A673 (cell line): ENCODE measurements around the gene KRTCAP3. TPM values are rescaled to one million over a fixed set of nuclear protein-coding genes. Genes with fewer than 3 reads are reported as not detected.

Experiments
- BruUV-seq: library from RNA; stranded (reverse); fragments of 400-500 nt; replicated peaks from 2 replicates; lab custom pipeline; 2021; lab: Mats Ljungman, UMichigan
- CTCF ChIA-PET: fragments of 300-600 bp; sonication (Branson Sonifier 250); formaldehyde crosslinking; loops from one replicate; lab custom pipeline; 2022; ENCODE audit warnings: antibody characterized with exemption; lab: Charles Lee
- POLR2A ChIA-PET: fragments of 300-600 bp; sonication (Branson Sonifier 250); formaldehyde crosslinking; loops from one replicate; lab custom pipeline; 2022; ENCODE audit warnings: antibody characterized with exemption; ENCODE audit not compliant: low non-redundant PET; lab: Charles Lee
- DNase-seq: peaks from one replicate; pipeline ENCODE4 v3.0.0-alpha.2; 2015; ENCODE audit warnings: low spot score
- H3K27ac ChIP-seq: fragments of 200-600 bp; sonication (generic); 2 replicates; pipeline ENCODE4 v1.5.1; 2016; ENCODE audit warnings: mixed run types, low read depth, mild to moderate bottlenecking, mixed read lengths, antibody characterized with exemption, low read length; ENCODE audit not compliant: poor library complexity, severe bottlenecking
- H3K27me3 ChIP-seq: fragments of 200-600 bp; sonication (generic); replicated peaks from 2 replicates; pipeline ENCODE4 v1.6.1; 2017; ENCODE audit warnings: mixed run types, low read depth, mild to moderate bottlenecking, mixed read lengths, antibody characterized with exemption, low read length; ENCODE audit not compliant: insufficient read depth, poor library complexity
- H3K36me3 ChIP-seq: fragments of 200-600 bp; sonication (generic); 2 replicates; pipeline ENCODE4 v1.6.1; 2016; ENCODE audit warnings: mixed run types, mild to moderate bottlenecking, mixed read lengths, antibody characterized with exemption, low read length; ENCODE audit not compliant: insufficient read depth, poor library complexity, severe bottlenecking
- H3K4me1 ChIP-seq: fragments of 200-600 bp; sonication (generic); 2 replicates; pipeline ENCODE4 v1.6.1; 2017; ENCODE audit warnings: mixed run types, mild to moderate bottlenecking, mixed read lengths, antibody characterized with exemption, low read length; ENCODE audit not compliant: insufficient read depth, poor library complexity, severe bottlenecking
- H3K4me3 ChIP-seq: fragments of 200-600 bp; sonication (generic); 2 replicates; pipeline ENCODE4 v1.5.1; 2016; ENCODE audit warnings: low read depth, mixed run types, mild to moderate bottlenecking, mixed read lengths, low read length; ENCODE audit not compliant: poor library complexity, severe bottlenecking
- H3K9me3 ChIP-seq: fragments of 200-600 bp; sonication (generic); 2 replicates; pipeline ENCODE4 v1.6.1; 2016; ENCODE audit warnings: mixed run types, low read depth, mild to moderate bottlenecking, mixed read lengths, antibody characterized with exemption, low read length; ENCODE audit not compliant: poor library complexity, severe bottlenecking
- CTCF ChIP-seq: fragments of 300-800, 200-600 bp; sonication (generic); conservative IDR thresholded peaks from 2 replicates; pipeline ENCODE4 v1.5.1; 2017; ENCODE audit warnings: low read depth, mild to moderate bottlenecking, antibody characterized with exemption, low read length, moderate library complexity, mixed read lengths
- EZH2 ChIP-seq: fragments of 200-600 bp; sonication (generic); IDR thresholded peaks from 2 replicates; pipeline ENCODE4 v1.6.1; 2017; ENCODE audit warnings: borderline replicate concordance, low read depth, mild to moderate bottlenecking, mixed read lengths, antibody characterized with exemption, low read length; ENCODE audit not compliant: poor library complexity, severe bottlenecking
- intact Hi-C: fragments of 100-400 bp; cut with micrococcal nuclease; formaldehyde crosslinking; loops from one replicate; pipeline ENCODE4 v1.10.0; 2022; ENCODE audit not compliant: unreplicated experiment
- total RNA-seq: library from RNA; stranded (reverse); gene quantifications from 2 replicates; pipeline ENCODE4 v1.2.3, GENCODE V29; 2021

The KRTCAP3 gene
- total RNA-seq, 1 experiment from 2014 or later = 3.4 TPM

- POLR2A ChIA-PET = interaction anchor here (0.6 kb wide), 1 partner anchor 18 kb away, joined by 4 read pairs; the partner anchor contains the start of gene PPM1G
- Histone ChIP-seq H3K27me3 (no peaks in the 10 kb centered on the region), H3K27ac (peak overlapping the region; percentile 85), H3K4me1 (peaks cover 8% of the 10 kb centered on the region), H3K4me3 (peak overlapping the region; percentile 64), H3K36me3 (peaks cover under 1% of the 10 kb centered on the region), H3K9me3 (no peaks in the 10 kb centered on the region)
- intact Hi-C loops = loop anchor here (2.0 kb wide), 1 partner anchor 61 kb away; the partner anchor contains the start of gene IFT172
- DNase-seq = no peak
- TSS peak; percentile 94 for BruUV-seq
- CTCF ChIA-PET = interaction anchor here (0.6 to 1.9 kb wide), 2 partner anchors 19 to 23 kb away, joined by 4 to 5 read pairs; partner anchors contain the start of gene PPM1G
- TF ChIP-seq CTCF (no peak), EZH2 (no peak)
Measured at GRCh38 chr2:27427863-27428212, 14.3 kb upstream of the KRTCAP3 start.

- intact Hi-C loops = loop anchor here (2.0 kb wide), 1 partner anchor 60 kb away; the partner anchor contains the start of gene IFT172
- Histone ChIP-seq H3K27me3 (no peaks in the 10 kb centered on the region), H3K4me1 (peaks cover 8% of the 10 kb centered on the region), H3K27ac (peak within 1 kb of the TSS; percentile 85), H3K9me3 (no peaks in the 10 kb centered on the region), H3K36me3 (peaks cover 5% of the 10 kb centered on the region), H3K4me3 (peak within 1 kb of the TSS; percentile 64)
- ChIA-PET POLR2A (no interaction called here), CTCF (interaction anchor here (1.9 kb wide), 1 partner anchor 19 kb away, joined by 5 read pairs; the partner anchor contains the start of gene PPM1G)
- BruUV-seq = no TSS peak
- peak; percentile 94 for DNase-seq
- no peak; the same call in 1 of the 2 replicates for TF ChIP-seq CTCF
- TF ChIP-seq EZH2 = no peak
Measured at GRCh38 chr2:27428213-27428977, 13.8 kb upstream of the KRTCAP3 start, which contains the start of gene NRBP1. Gene NRBP1, plus strand, starts transcription at chr2:27428631. Its CDS starts 4,643 bp downstream, at chr2:27433274.

GRCh38 chr2:27428978-27429541, 13.1 kb upstream of the KRTCAP3 start:
- Histone ChIP-seq H3K9me3 (no peaks in the 10 kb centered on the region), H3K4me3 (peak overlapping the region; percentile 64), H3K27me3 (no peaks in the 10 kb centered on the region), H3K27ac (peak overlapping the region; percentile 85), H3K36me3 (peaks cover 12% of the 10 kb centered on the region), H3K4me1 (peaks cover 8% of the 10 kb centered on the region)
- POLR2A ChIA-PET = no interaction called here
- no peak for TF ChIP-seq CTCF
- TF ChIP-seq EZH2 = no peak
- DNase-seq = peak; percentile 80
- intact Hi-C loops = loop anchor here (2.0 kb wide), 1 partner anchor 60 kb away; the partner anchor contains the start of gene IFT172
- CTCF ChIA-PET = interaction anchor here (0.5 to 1.9 kb wide), 2 partner anchors 10 to 20 kb away, joined by 3 to 5 read pairs; partner anchors contain the start of gene PPM1G
- no TSS peak for BruUV-seq
